ENCODE data around the gene GNAT1. TPM values are rescaled to one million over a fixed set of nuclear protein-coding genes. Genes with fewer than 3 reads are reported as not detected.
A peak's percentile ranks its signal among the peaks of the same experiment; 100 is the strongest.

The GNAT1 gene
- total RNA-seq, 2 experiments from 2014 or later, result not detected

GRCh38 chr3:50155491-50155878 lies 35.9 kb upstream of the GNAT1 start:
- peaks cover 32% of the 10 kb centered on the region for H3K27me3 Mint-ChIP-seq
- no peak for DNase-seq
- intact Hi-C loops (cut with micrococcal nuclease), result loop anchor here (2.0 kb wide), 1 partner anchor 67 kb away; the partner anchor contains the start of gene RBM5
- CTCF ChIA-PET, result no interaction called here
- H3K9me3 Mint-ChIP-seq, result no peaks in the 10 kb centered on the region
- H3K4me1 Mint-ChIP-seq (ENCODE audit: low read depth), result peaks cover 8% of the 10 kb centered on the region
- no peak overlapping the region for H3K27ac Mint-ChIP-seq
- no peaks in the 10 kb centered on the region for H3K36me3 Mint-ChIP-seq
- peak overlapping the region; percentile 65 for H3K4me3 Mint-ChIP-seq
- POLR2A ChIA-PET, result no interaction called here

GRCh38 chr3:50155891-50156290 lies 35.5 kb upstream of the GNAT1 start:
- Mint-ChIP-seq H3K27me3 (peaks cover 32% of the 10 kb centered on the region), H3K4me3 (peak overlapping the region; percentile 65), H3K27ac (no peak overlapping the region), H3K9me3 (no peaks in the 10 kb centered on the region), H3K36me3 (no peaks in the 10 kb centered on the region), H3K4me1 (ENCODE audit: low read depth) (peaks cover 8% of the 10 kb centered on the region)
- no peak for DNase-seq
- ChIA-PET POLR2A (no interaction called here), CTCF (interaction anchor here (0.9 to 2.0 kb wide), 2 partner anchors 37 to 71 kb away, joined by 5 read pairs; no protein-coding TSS in a partner anchor)
- intact Hi-C loops (cut with micrococcal nuclease), result loop anchor here (2.0 kb wide), 1 partner anchor 67 kb away; the partner anchor contains the start of gene RBM5

- no peak for DNase-seq
- Mint-ChIP-seq H3K4me1 (ENCODE audit: low read depth) (peaks cover 8% of the 10 kb centered on the region), H3K27ac (no peak overlapping the region), H3K27me3 (peaks cover 32% of the 10 kb centered on the region), H3K4me3 (no peak overlapping the region), H3K36me3 (no peaks in the 10 kb centered on the region), H3K9me3 (no peaks in the 10 kb centered on the region)
- intact Hi-C loops (cut with micrococcal nuclease), result no loop called here
- POLR2A ChIA-PET, result no interaction called here
- CTCF ChIA-PET, result interaction anchor here (0.8 to 2.0 kb wide), 3 partner anchors 36 to 90 kb away, joined by 3 to 5 read pairs (median 5); no protein-coding TSS in a partner anchor
Measured at GRCh38 chr3:50156549-50157493, 34.6 kb upstream of the GNAT1 start.

- no peaks in the 10 kb centered on the region for H3K9me3 Mint-ChIP-seq
- peaks cover 32% of the 10 kb centered on the region for H3K27me3 Mint-ChIP-seq
- H3K4me1 Mint-ChIP-seq (ENCODE audit: low read depth), result peaks cover 8% of the 10 kb centered on the region
- intact Hi-C loops (cut with micrococcal nuclease), result no loop called here
- H3K4me3 Mint-ChIP-seq, result no peak overlapping the region
- no peak overlapping the region for H3K27ac Mint-ChIP-seq
- ChIA-PET CTCF (interaction anchor here (2.0 kb wide), 1 partner anchor 35 kb away, joined by 5 read pairs; no protein-coding TSS in a partner anchor), POLR2A (no interaction called here)
- DNase-seq, result no peak
- no peaks in the 10 kb centered on the region for H3K36me3 Mint-ChIP-seq
Measured at GRCh38 chr3:50157827-50158529, 33.4 kb upstream of the GNAT1 start.

- Mint-ChIP-seq H3K4me1 (ENCODE audit: low read depth) (peaks cover 8% of the 10 kb centered on the region), H3K36me3 (no peaks in the 10 kb centered on the region), H3K9me3 (no peaks in the 10 kb centered on the region), H3K4me3 (no peak overlapping the region), H3K27ac (no peak overlapping the region), H3K27me3 (peaks cover 25% of the 10 kb centered on the region)
- intact Hi-C loops (cut with micrococcal nuclease), result no loop called here
- DNase-seq, result no peak
- CTCF ChIA-PET, result no interaction called here
- POLR2A ChIA-PET, result no interaction called here
Measured at GRCh38 chr3:50158530-50159146, 32.8 kb upstream of the GNAT1 start.

- POLR2A ChIA-PET, result no interaction called here
- DNase-seq, result no peak
- no peaks in the 10 kb centered on the region for H3K36me3 Mint-ChIP-seq
- CTCF ChIA-PET, result no interaction called here
- intact Hi-C loops (cut with micrococcal nuclease), result no loop called here
- peaks cover 5% of the 10 kb centered on the region for H3K4me1 Mint-ChIP-seq (ENCODE audit: low read depth)
- peaks cover 18% of the 10 kb centered on the region for H3K27me3 Mint-ChIP-seq
- H3K27ac Mint-ChIP-seq, result no peak overlapping the region
- H3K9me3 Mint-ChIP-seq, result no peaks in the 10 kb centered on the region
- H3K4me3 Mint-ChIP-seq, result no peak overlapping the region
Measured at GRCh38 chr3:50160561-50160983, 30.8 kb upstream of the GNAT1 start.

GRCh38 chr3:50161320-50161719 lies 30.1 kb upstream of the GNAT1 start:
- Mint-ChIP-seq H3K4me3 (no peak overlapping the region), H3K27ac (no peak overlapping the region), H3K9me3 (no peaks in the 10 kb centered on the region), H3K4me1 (ENCODE audit: low read depth) (no peaks in the 10 kb centered on the region), H3K36me3 (no peaks in the 10 kb centered on the region), H3K27me3 (peaks cover 10% of the 10 kb centered on the region)
- POLR2A ChIA-PET, result no interaction called here
- CTCF ChIA-PET, result no interaction called here
- DNase-seq, result no peak
- intact Hi-C loops (cut with micrococcal nuclease), result no loop called here

- intact Hi-C loops (cut with micrococcal nuclease), result no loop called here
Measured at GRCh38 chr3:50162034-50162883, 29.2 kb upstream of the GNAT1 start.

GRCh38 chr3:50163572-50164455 lies 27.6 kb upstream of the GNAT1 start:
- ChIA-PET POLR2A (no interaction called here), CTCF (interaction anchor here (1.0 kb wide), 1 partner anchor 43 kb away, joined by 3 read pairs; no protein-coding TSS in a partner anchor)
- H3K4me3 Mint-ChIP-seq, result no peak overlapping the region
- intact Hi-C loops (cut with micrococcal nuclease), result no loop called here
- H3K4me1 Mint-ChIP-seq (ENCODE audit: low read depth), result no peaks in the 10 kb centered on the region
- peaks cover 2% of the 10 kb centered on the region for H3K27me3 Mint-ChIP-seq
- no peaks in the 10 kb centered on the region for H3K36me3 Mint-ChIP-seq
- H3K9me3 Mint-ChIP-seq, result no peaks in the 10 kb centered on the region
- DNase-seq, result no peak
- H3K27ac Mint-ChIP-seq, result no peak overlapping the region

More at GRCh38 chr3:50162034-50162883, 29.2 kb upstream of the GNAT1 start:
- Mint-ChIP-seq H3K27me3 (peaks cover 5% of the 10 kb centered on the region), H3K27ac (no peak overlapping the region), H3K4me1 (ENCODE audit: low read depth) (no peaks in the 10 kb centered on the region), H3K9me3 (no peaks in the 10 kb centered on the region), H3K4me3 (no peak overlapping the region), H3K36me3 (no peaks in the 10 kb centered on the region)
- no peak for DNase-seq
- CTCF ChIA-PET, result no interaction called here
- POLR2A ChIA-PET, result no interaction called here

GRCh38 chr3:50164481-50164880 lies 26.9 kb upstream of the GNAT1 start:
- H3K4me1 Mint-ChIP-seq (ENCODE audit: low read depth), result no peaks in the 10 kb centered on the region
- intact Hi-C loops (cut with micrococcal nuclease), result no loop called here
- no peak overlapping the region for H3K4me3 Mint-ChIP-seq
- H3K36me3 Mint-ChIP-seq, result no peaks in the 10 kb centered on the region
- no peak for DNase-seq
- no peaks in the 10 kb centered on the region for H3K9me3 Mint-ChIP-seq
- H3K27ac Mint-ChIP-seq, result no peak overlapping the region
- CTCF ChIA-PET, result interaction anchor here (0.7 to 1.0 kb wide), 2 partner anchors 17 to 44 kb away, joined by 3 read pairs; no protein-coding TSS in a partner anchor
- POLR2A ChIA-PET, result no interaction called here
- no peaks in the 10 kb centered on the region for H3K27me3 Mint-ChIP-seq

All from activated CD4-positive, alpha-beta memory T cell treated with anti-CD3 and anti-CD28 coated beads for 36 hours (primary cell).